Stimulated activated CD4-positive, alpha-beta T cell treated with anti-CD3 and anti-CD28 coated beads, Interleukin-12 subunit alpha, Interleukin-12 subunit beta, amount 100 ng/mL, for 24 hours (primary cell): ENCODE results near the gene OR4X1.
A peak's percentile ranks its signal among the peaks of the same experiment; 100 is the strongest.
"Not testable (repeated sequence)": the region's sequence is repeated elsewhere in the genome, so short reads cannot be mapped to it uniquely, and the experiment has no call there.

ENCODE experiments used
- DNase-seq, 2 experiments: peaks; one replicate each; pipeline ENCODE4 v3.0.0-alpha.2; 2020; ENCODE audit warnings: low read depth in 2 of 2

Gene OR4X1

GRCh38 chr11:48263423-48263911 lies at the start of gene OR4X1:
Gene OR4X1 (plus strand): TSS chr11:48263861. CDS start chr11:48263861, 0 bp downstream.
- no peak for DNase-seq

- DNase-seq: no peak
Measured at GRCh38 chr11:48216510-48216909, 47.2 kb upstream of the OR4X1 start, which contains the start of gene OR4B1. Gene OR4B1 (plus strand): TSS chr11:48216810. CDS start chr11:48216810, 0 bp downstream.

- no peak for DNase-seq
Measured at GRCh38 chr11:48228761-48229160, 34.9 kb upstream of the OR4X1 start.

GRCh38 chr11:48230057-48230456 lies 33.6 kb upstream of the OR4X1 start:
- not testable (repeated sequence) for DNase-seq

GRCh38 chr11:48237727-48238126 lies 25.9 kb upstream of the OR4X1 start:
- no peak for DNase-seq

- DNase-seq: no peak
Measured at GRCh38 chr11:48242501-48242900, 21.2 kb upstream of the OR4X1 start.

- DNase-seq: no peak
Measured at GRCh38 chr11:48244804-48245203, 18.9 kb upstream of the OR4X1 start, which contains the start of gene OR4X2. Gene OR4X2 (plus strand): TSS chr11:48245104. CDS start chr11:48245104, 0 bp downstream.

GRCh38 chr11:48248902-48249301 lies 14.8 kb upstream of the OR4X1 start:
- no peak for DNase-seq

- no peak for DNase-seq
Measured at GRCh38 chr11:48261600-48261999, 2.1 kb upstream of the OR4X1 start.

GRCh38 chr11:48270621-48271020 lies 7.0 kb downstream of the OR4X1 start:
- DNase-seq: no peak

GRCh38 chr11:48272606-48273005 lies 8.9 kb downstream of the OR4X1 start:
- DNase-seq: no peak

- no peak for DNase-seq
Measured at GRCh38 chr11:48305923-48306322, 42.3 kb downstream of the OR4X1 start, which contains the start of gene OR4S1. Gene OR4S1 (plus strand): TSS chr11:48306223. CDS start chr11:48306223, 0 bp downstream.

- DNase-seq: peak; percentile 36 to 71
Measured at GRCh38 chr11:48307760-48308386, 44.2 kb downstream of the OR4X1 start.

GRCh38 chr11:48313590-48313989 lies 49.9 kb downstream of the OR4X1 start:
- DNase-seq: not testable (repeated sequence)
